Rectal smooth muscle tissue (tissue), 1 donor: ENCODE results near the gene RPS5.
"Not testable (repeated sequence)": the region's sequence is repeated elsewhere in the genome, so short reads cannot be mapped to it uniquely, and the experiment has no call there.

Source experiments
- H3K27ac ChIP-seq: one replicate; pipeline ENCODE4 v1.7.0; 2013; ENCODE audit warnings: low read depth, low read length, inconsistent platforms
- H3K27me3 ChIP-seq: one replicate; pipeline ENCODE4 v1.7.0; 2013; ENCODE audit warnings: low read length; ENCODE audit not compliant: control insufficient read depth, insufficient read depth
- H3K36me3 ChIP-seq: one replicate; pipeline ENCODE4 v1.7.0; 2013; ENCODE audit warnings: low read length; ENCODE audit not compliant: control insufficient read depth, insufficient read depth
- H3K4me1 ChIP-seq: one replicate; pipeline ENCODE4 v1.7.0; 2013; ENCODE audit warnings: low read length; ENCODE audit not compliant: control insufficient read depth, insufficient read depth
- H3K4me3 ChIP-seq: one replicate; pipeline ENCODE4 v1.7.0; 2013; ENCODE audit warnings: low read length
- H3K9ac ChIP-seq: one replicate; pipeline ENCODE4 v1.7.0; 2013; ENCODE audit warnings: low read length

RPS5 gene

GRCh38 chr19:58396691-58397532 lies 9.8 kb downstream of the RPS5 start:
- Histone ChIP-seq H3K4me1 (peaks cover 7% of the 10 kb centered on the region), H3K4me3 (no peak overlapping the region), H3K27ac (no peak overlapping the region), H3K27me3 (peaks cover 20% of the 10 kb centered on the region), H3K9ac (no peak overlapping the region), H3K36me3 (peaks cover 20% of the 10 kb centered on the region)

DNA sequence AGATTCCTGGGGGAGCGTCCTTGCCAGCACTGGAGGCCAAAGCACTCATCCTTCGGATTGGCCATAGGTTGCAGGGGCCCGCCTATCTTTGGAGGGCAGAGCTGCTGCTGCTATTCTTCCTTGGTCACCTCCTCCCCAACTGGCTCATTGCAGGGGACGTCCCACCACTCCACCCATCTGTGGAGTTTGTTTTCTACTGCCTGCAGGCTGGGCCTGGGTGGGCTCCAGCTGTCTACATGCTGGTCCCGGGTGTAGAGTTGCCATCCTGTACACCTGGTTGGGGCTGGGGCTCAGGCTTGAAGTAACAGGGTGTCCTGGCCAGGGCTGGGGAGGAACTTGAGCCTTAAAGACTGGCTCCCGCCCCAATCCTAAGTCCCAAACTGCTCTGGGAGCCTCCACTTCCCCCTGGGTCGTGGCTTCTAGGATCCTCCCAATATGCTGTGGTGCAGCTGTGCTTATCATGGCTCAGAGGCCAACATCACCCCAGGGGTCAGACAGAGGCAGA lies 10.5 kb downstream of the RPS5 start:
- H3K4me3 ChIP-seq: no peak overlapping the region
- H3K9ac ChIP-seq: no peak overlapping the region
- H3K4me1 ChIP-seq: peaks cover 7% of the 10 kb centered on the region
- no peak overlapping the region for H3K27ac ChIP-seq
- H3K27me3 ChIP-seq: peaks cover 20% of the 10 kb centered on the region
- peaks cover 18% of the 10 kb centered on the region for H3K36me3 ChIP-seq

DNA sequence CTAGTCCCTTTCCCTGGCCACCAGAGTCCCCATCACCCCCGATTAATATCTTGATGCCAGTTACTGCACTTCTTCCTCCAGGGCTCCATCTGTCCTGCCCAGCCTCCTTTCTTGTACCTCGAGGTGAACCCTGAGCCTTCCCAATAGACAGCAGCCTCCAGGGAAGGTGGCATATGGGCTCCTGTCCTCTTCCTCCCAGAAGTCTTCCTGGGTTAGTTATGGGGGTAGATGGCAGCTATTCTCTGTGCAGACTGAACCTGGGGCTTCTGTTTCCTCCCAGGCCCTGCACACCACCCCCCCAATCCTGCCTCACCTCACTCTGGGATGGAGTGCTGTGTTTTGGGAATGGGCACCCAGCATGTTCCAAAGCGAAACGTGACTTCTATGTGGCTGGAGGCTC lies 11.0 kb downstream of the RPS5 start:
- H3K4me1 ChIP-seq: peaks cover 7% of the 10 kb centered on the region
- H3K9ac ChIP-seq: no peak overlapping the region
- no peak overlapping the region for H3K4me3 ChIP-seq
- peaks cover 13% of the 10 kb centered on the region for H3K36me3 ChIP-seq
- H3K27ac ChIP-seq: no peak overlapping the region
- peaks cover 20% of the 10 kb centered on the region for H3K27me3 ChIP-seq

DNA sequence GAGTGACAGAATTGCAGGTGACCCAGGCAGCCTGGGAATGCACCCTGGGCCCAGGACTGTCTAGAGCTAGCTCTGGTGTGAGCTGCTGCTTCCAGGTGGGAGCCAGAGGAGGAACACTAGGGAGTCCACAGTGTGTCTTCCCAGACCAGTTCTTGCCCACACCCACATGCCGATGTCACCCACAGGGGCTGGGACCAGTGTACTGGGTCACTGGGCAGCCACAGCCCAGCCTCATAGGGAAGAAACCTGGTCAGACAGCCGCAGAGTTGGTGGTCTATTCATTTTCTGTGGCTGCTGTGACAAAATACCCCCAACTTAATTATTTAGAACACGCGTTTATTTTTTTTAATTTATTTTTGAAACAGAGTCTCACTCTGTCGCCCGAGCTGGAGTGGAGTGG lies 11.5 kb downstream of the RPS5 start:
- Histone ChIP-seq H3K4me3 (no peak overlapping the region), H3K36me3 (peaks cover 9% of the 10 kb centered on the region), H3K27ac (no peak overlapping the region), H3K4me1 (peaks cover 7% of the 10 kb centered on the region), H3K9ac (no peak overlapping the region), H3K27me3 (peaks cover 20% of the 10 kb centered on the region)

DNA sequence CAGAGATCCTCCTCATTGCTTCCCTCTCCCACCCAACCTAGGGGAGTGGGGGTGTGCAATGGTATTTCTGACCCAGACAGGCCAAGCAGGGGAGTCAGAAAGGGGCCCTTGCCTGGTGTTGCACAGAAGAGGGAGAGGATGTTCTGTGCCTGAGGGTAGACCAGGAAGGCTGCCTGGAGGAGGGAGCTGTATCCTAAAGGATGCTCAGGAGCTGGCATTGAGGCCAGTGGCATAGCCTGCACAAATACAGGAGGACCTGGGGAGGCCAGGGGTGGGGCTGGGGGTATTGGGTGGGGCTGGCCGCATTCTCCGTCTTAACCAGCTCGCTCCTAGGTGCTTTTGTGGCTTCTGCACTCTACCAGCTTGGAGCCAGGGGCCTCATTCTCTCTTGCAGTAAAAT lies 12.8 kb downstream of the RPS5 start:
- Histone ChIP-seq H3K4me3 (no peak overlapping the region), H3K27me3 (peaks cover 20% of the 10 kb centered on the region), H3K36me3 (no peaks in the 10 kb centered on the region), H3K4me1 (peaks cover 7% of the 10 kb centered on the region), H3K27ac (no peak overlapping the region), H3K9ac (no peak overlapping the region)

- H3K4me1 ChIP-seq: peaks cover 7% of the 10 kb centered on the region
- H3K27ac ChIP-seq: peak overlapping the region; percentile 48
- H3K4me3 ChIP-seq: peak overlapping the region; percentile 91
- H3K27me3 ChIP-seq: peaks cover 19% of the 10 kb centered on the region
- no peaks in the 10 kb centered on the region for H3K36me3 ChIP-seq
- H3K9ac ChIP-seq: peak overlapping the region; percentile 36
These were observed 13.3 kb downstream of the RPS5 start for GRCh38 chr19:58400316-58400915.

DNA sequence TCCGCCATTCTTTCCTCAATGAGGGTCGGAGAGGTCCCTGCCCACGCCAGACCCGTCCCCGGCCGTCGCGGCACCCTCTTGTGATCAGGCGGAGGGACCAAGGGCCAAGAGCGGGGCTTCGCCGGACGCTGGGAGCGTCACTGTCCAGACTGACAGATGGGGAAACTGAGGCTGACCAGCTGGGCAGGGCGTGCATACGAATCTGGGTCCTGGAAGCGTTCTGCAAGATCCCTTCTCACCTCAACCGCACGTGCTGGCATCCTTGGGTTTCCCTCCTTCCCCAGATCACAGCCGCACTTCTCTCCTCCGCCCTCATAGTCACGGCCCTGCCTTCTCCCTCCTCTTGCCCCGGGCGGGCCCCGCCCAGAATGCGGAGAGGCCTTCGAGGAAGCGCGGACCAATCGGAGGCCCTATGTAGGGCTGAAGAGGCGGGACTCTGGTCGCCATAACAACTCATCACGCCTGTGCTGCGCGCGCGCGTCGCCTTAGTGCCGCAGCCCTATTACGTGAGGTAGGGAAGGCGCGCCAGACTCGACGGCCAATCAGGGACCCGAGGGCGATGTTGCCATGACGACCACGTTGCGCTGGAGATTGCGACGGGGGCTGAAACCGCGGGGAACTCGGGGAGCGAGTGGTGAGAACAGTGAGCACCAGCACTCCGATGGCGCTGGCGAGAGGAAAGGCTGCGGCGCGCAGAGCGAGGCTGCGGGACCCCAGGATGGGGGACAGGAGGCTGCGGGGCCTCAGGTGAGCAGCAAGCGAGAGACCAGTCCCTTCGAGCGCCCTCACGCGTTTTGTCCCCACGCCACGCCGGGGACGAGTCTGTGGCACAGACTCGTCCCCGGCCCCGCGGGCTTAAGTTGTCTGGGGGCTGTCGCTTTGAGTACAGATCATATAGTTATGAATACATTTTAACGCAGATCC lies 14.1 kb downstream of the RPS5 start:
- Histone ChIP-seq H3K36me3 (no peaks in the 10 kb centered on the region), H3K9ac (peak overlapping the region; percentile 36), H3K4me3 (peak overlapping the region; percentile 91), H3K27me3 (peaks cover 11% of the 10 kb centered on the region), H3K27ac (peak overlapping the region; percentile 48), H3K4me1 (peaks cover 7% of the 10 kb centered on the region)

DNA sequence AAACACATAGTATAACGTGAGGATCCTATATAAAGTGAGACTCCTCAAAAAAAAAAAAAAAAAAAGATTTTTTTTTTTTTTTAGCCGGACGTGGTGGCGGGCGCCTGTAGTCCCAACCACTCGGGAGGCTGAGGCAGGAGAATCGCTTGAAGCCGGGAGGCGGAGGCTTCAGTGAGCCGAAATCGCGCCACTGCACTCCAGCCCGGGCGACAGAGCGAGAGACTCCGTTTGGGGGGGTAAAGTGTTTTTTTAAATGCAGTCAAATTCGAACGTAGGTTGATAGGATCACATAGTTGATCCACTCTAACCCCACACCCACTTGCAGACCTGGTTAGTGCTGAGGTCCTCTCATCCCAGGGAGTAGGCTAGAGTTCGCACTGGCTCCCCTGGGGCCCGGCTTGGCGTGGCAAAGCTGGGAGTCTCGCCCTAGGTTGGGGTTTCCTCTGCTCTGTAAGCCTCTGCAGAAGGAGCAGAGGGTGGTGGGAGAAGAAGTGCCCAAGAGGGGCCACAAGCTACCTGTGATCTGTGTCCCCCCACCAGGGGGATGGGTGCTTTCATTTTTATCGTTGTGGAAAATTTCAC lies 14.9 kb downstream of the RPS5 start:
- no peak overlapping the region for H3K27ac ChIP-seq
- H3K9ac ChIP-seq: no peak overlapping the region

GRCh38 chr19:58403920-58404478 lies 16.9 kb downstream of the RPS5 start:
- H3K27me3 ChIP-seq, H3K27ac ChIP-seq, H3K4me3 ChIP-seq, H3K9ac ChIP-seq, H3K36me3 ChIP-seq: not testable (repeated sequence)
- peaks cover 12% of the 10 kb centered on the region for H3K4me1 ChIP-seq

More for the DNA sequence above, 14.9 kb downstream of the RPS5 start:
- H3K4me3 ChIP-seq: peak overlapping the region; percentile 80
- peaks cover 9% of the 10 kb centered on the region for H3K27me3 ChIP-seq
- H3K4me1 ChIP-seq: peaks cover 7% of the 10 kb centered on the region
- no peaks in the 10 kb centered on the region for H3K36me3 ChIP-seq

- Histone ChIP-seq H3K36me3 (no peaks in the 10 kb centered on the region), H3K9ac (no peak overlapping the region), H3K4me3 (peak overlapping the region; percentile 95), H3K4me1 (peaks cover 12% of the 10 kb centered on the region), H3K27me3 (no peaks in the 10 kb centered on the region), H3K27ac (no peak overlapping the region)
These were observed 20.0 kb downstream of the RPS5 start for GRCh38 chr19:58406818-58407657.

GRCh38 chr19:58407658-58408151 lies 20.6 kb downstream of the RPS5 start:
- Histone ChIP-seq H3K27me3 (no peaks in the 10 kb centered on the region), H3K36me3 (no peaks in the 10 kb centered on the region), H3K27ac (peak overlapping the region; percentile 88), H3K4me3 (peak overlapping the region; percentile 95), H3K9ac (peak overlapping the region; percentile 82), H3K4me1 (peaks cover 12% of the 10 kb centered on the region)
